HepG2 (cell line): ENCODE data around the gene BPIFB4. TPM values are rescaled to one million over a fixed set of nuclear protein-coding genes. Genes with fewer than 3 reads are reported as not detected.
A peak's percentile ranks its signal among the peaks of the same experiment; 100 is the strongest.

Source experiments
- ASH2L ChIP-seq: fragments of 300-600, 200-600 bp; sonication (generic); IDR thresholded peaks from 2 replicates; pipeline ENCODE4 v1.7.0; 2017; ENCODE audit warnings: low read depth, mild to moderate bottlenecking, moderate library complexity, mixed read lengths, low read length; ENCODE audit not compliant: insufficient read length
- ATM ChIP-seq: fragments of 450-650 bp; IDR thresholded peaks from 2 replicates; pipeline ENCODE4 v1.7.1; 2017; ENCODE audit warnings: mild to moderate bottlenecking, borderline replicate concordance
- ETV5 ChIP-seq: IDR thresholded peaks from 2 replicates; pipeline ENCODE4 v1.6.1; 2018; ENCODE audit warnings: missing biosample characterization, missing genetic modification reagents, inconsistent platforms, borderline replicate concordance
- GATAD2A ChIP-seq: IDR thresholded peaks from 2 replicates; pipeline ENCODE4 v1.6.1; 2016
- GZF1 ChIP-seq: sonication (generic); formaldehyde crosslinking; IDR thresholded peaks from 2 replicates; pipeline ENCODE4 v1.5.1; 2020; ENCODE audit warnings: mild to moderate bottlenecking, missing genetic modification reagents
- HNRNPH1 ChIP-seq: fragments of 200-400 bp; formaldehyde crosslinking; optimal IDR thresholded peaks from 2 replicates; pipeline ENCODE3; 2017; ENCODE audit warnings: mild to moderate bottlenecking, low read depth, low read length
- ISL2 ChIP-seq: sonication (generic); formaldehyde crosslinking; IDR thresholded peaks from 2 replicates; pipeline ENCODE4 v1.5.0; 2020; ENCODE audit warnings: missing genetic modification reagents
- MLLT10 ChIP-seq: sonication (generic); formaldehyde crosslinking; IDR thresholded peaks from 2 replicates; pipeline ENCODE4 v1.4.0; 2020; ENCODE audit warnings: missing genetic modification reagents
- NONO ChIP-seq, 2 experiments: fragments of 450-650 bp in 1 of 2; sonication (generic) in 1 of 2; formaldehyde crosslinking in 1 of 2; IDR thresholded peaks in 1 of 2; conservative IDR thresholded peaks in 1 of 2; 2 replicates each; pipeline versions ENCODE4 v1.6.1 to v1.8.0; 2017 to 2022; ENCODE audit warnings: mild to moderate bottlenecking in 1 of 2, missing genetic modification reagents in 1 of 2, moderate library complexity in 1 of 2
- NR2C2 ChIP-seq: sonication (generic); formaldehyde crosslinking; IDR thresholded peaks from 2 replicates; pipeline ENCODE4 v1.4.0; 2020; ENCODE audit warnings: missing genetic modification reagents, mild to moderate bottlenecking, moderate library complexity, borderline replicate concordance
- PAWR ChIP-seq: sonication (generic); formaldehyde crosslinking; IDR thresholded peaks from 2 replicates; pipeline ENCODE4 v1.4.0; 2020; ENCODE audit warnings: missing genetic modification reagents, mild to moderate bottlenecking, borderline replicate concordance
- RFX1 ChIP-seq: fragments of 450-650 bp; IDR thresholded peaks from 2 replicates; pipeline ENCODE4 v1.6.1; 2017
- SIN3B ChIP-seq: fragments of 150-350 bp; IDR thresholded peaks from 2 replicates; pipeline ENCODE4 v1.6.1; 2014; ENCODE audit warnings: low read length
- SRSF9 ChIP-seq: fragments of 200-400 bp; formaldehyde crosslinking; IDR thresholded peaks from 2 replicates; pipeline ENCODE4 v1.6.1; 2018; ENCODE audit warnings: borderline replicate concordance, mild to moderate bottlenecking, low read depth, low read length; ENCODE audit not compliant: insufficient read depth, poor library complexity, severe bottlenecking
- SUZ12 ChIP-seq: fragments of 150-350 bp; IDR thresholded peaks from 2 replicates; pipeline ENCODE4 v1.6.1; 2014; ENCODE audit warnings: low read depth, low read length
- YY1 ChIP-seq: IDR thresholded peaks from 2 replicates; pipeline ENCODE4 v1.6.1; 2011; ENCODE audit warnings: low read length, low read depth, moderate library complexity, mild to moderate bottlenecking; ENCODE audit not compliant: insufficient read depth, insufficient replicate concordance
- ZBTB20 ChIP-seq: sonication (generic); formaldehyde crosslinking; IDR thresholded peaks from 2 replicates; pipeline ENCODE4 v1.8.1; 2023; ENCODE audit warnings: missing genetic modification reagents, low read depth, mild to moderate bottlenecking, borderline replicate concordance
- ZFAT ChIP-seq: sonication (generic); formaldehyde crosslinking; conservative IDR thresholded peaks from 2 replicates; pipeline ENCODE4 v1.8.1; 2023; ENCODE audit warnings: missing genetic modification reagents, inconsistent platforms
- ZNF136 ChIP-seq: sonication (generic); formaldehyde crosslinking; IDR thresholded peaks from 2 replicates; pipeline ENCODE4 v1.8.1; 2022; ENCODE audit warnings: low read depth, mild to moderate bottlenecking, moderate library complexity, missing genetic modification reagents
- ZNF331 ChIP-seq: sonication (generic); formaldehyde crosslinking; IDR thresholded peaks from 2 replicates; pipeline ENCODE4 v1.4.0; 2020; ENCODE audit warnings: missing genetic modification reagents
- ZNF557 ChIP-seq: sonication (generic); formaldehyde crosslinking; IDR thresholded peaks from 2 replicates; pipeline ENCODE4 v1.4.0; 2020; ENCODE audit warnings: missing genetic modification reagents
- ZNF564 ChIP-seq: sonication (generic); formaldehyde crosslinking; IDR thresholded peaks from 2 replicates; pipeline ENCODE4 v1.8.1; 2023; ENCODE audit warnings: mild to moderate bottlenecking, missing genetic modification reagents
- ZNF644 ChIP-seq: IDR thresholded peaks from 2 replicates; pipeline ENCODE4 v1.6.1; 2016; ENCODE audit warnings: low read depth
- ZNF672 ChIP-seq: sonication (generic); formaldehyde crosslinking; IDR thresholded peaks from 2 replicates; pipeline ENCODE4 v1.8.1; 2022; ENCODE audit warnings: missing genetic modification reagents
- ZNF720 ChIP-seq: sonication (generic); formaldehyde crosslinking; IDR thresholded peaks from 2 replicates; pipeline ENCODE4 v1.4.0; 2020; ENCODE audit warnings: missing genetic modification reagents
- ZNF883 ChIP-seq: sonication (generic); formaldehyde crosslinking; IDR thresholded peaks from 2 replicates; pipeline ENCODE4 v1.5.1; 2020; ENCODE audit warnings: mild to moderate bottlenecking, missing genetic modification reagents; ENCODE audit errors: not compliant biosample characterization
- polyA plus RNA-seq, 8 experiments: library from polyadenylated mRNA; depleted of rRNA in 3 of 8; stranded (reverse) in 7 of 8; unstranded in 1 of 8; fragments of >200 nt; fragmentation: Illumina TruSeq in 4 of 8; extraction: Trizol in 4 of 8; gene quantifications; 2 replicates each; pipeline versions ENCODE4 v1.2.1 to v1.2.3, GENCODE V29; 2011 to 2016; ENCODE audit warnings: low read depth in 4 of 8, missing spikeins in 1 of 8, mixed read lengths in 1 of 8; ENCODE audit not compliant: insufficient read depth in 1 of 8
- total RNA-seq, 5 experiments: library from RNA; depleted of rRNA; stranded (reverse); fragments of >200 nt; fragmentation: Illumina TruSeq; extraction: Trizol; gene quantifications; 2 replicates each; pipeline ENCODE4 v1.2.3, GENCODE V29; 2016; ENCODE audit warnings: low read depth in 1 of 5
- TF ChIP-seq, protein P1 (sequence below): sonication (generic); formaldehyde crosslinking; IDR thresholded peaks from 2 replicates; pipeline ENCODE4 v1.5.0; 2020; ENCODE audit warnings: missing genetic modification reagents
- TF ChIP-seq, protein P2 (sequence below): sonication (generic); formaldehyde crosslinking; IDR thresholded peaks from 2 replicates; pipeline ENCODE4 v1.4.0; 2020; ENCODE audit warnings: missing genetic modification reagents
- TF ChIP-seq, protein P3 (sequence below): sonication (generic); formaldehyde crosslinking; IDR thresholded peaks from 2 replicates; pipeline ENCODE4 v1.4.0; 2020; ENCODE audit warnings: missing genetic modification reagents, borderline replicate concordance

The BPIFB4 gene
- total and polyA plus RNA-seq, 2 of the 13 experiments (the other 11 are each of a cell fraction or from before 2014, with no cell fraction given): 0.09 TPM; not detected in 1

DNA sequence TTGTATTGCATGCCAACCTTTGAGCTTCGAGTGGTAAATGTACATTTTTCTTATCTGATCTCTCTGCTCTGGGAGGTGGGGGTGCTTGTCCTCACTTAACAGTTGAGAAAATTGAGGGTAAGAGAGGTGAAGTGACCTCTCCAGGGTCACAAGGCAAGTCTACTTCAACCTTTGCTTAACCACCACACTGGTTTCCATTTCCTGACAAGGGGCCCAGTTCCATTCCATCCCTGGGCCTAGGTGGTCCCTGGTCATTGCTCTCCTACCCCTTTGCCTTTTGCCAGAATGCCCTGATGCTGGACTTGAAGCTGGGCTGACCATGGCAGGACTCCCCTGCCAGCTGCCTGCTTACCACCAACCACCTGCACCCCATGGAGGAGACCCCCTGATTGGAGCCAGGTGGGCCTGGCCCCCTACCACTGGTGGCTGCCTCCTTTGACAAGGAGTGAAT lies 35.7 kb upstream of the BPIFB4 start (continued):
- TF ChIP-seq ISL2 (CRISPR knock-in tag): peak; percentile 84
- TF ChIP-seq SUZ12: no peak
- peak; percentile 69 for TF ChIP-seq GATAD2A (CRISPR knock-in tag)
- no peak for TF ChIP-seq ZNF720 (CRISPR knock-in tag)
- no peak for TF ChIP-seq HNRNPH1
- no peak for TF ChIP-seq YY1
- TF ChIP-seq SIN3B: no peak
- TF ChIP-seq ZNF564: no peak
- 0 out of 2 replicates have a peak, but pooled peaks have one; percentile 30 for TF ChIP-seq ZBTB20 (CRISPR knock-in tag)
- no peak for TF ChIP-seq ZFAT
- TF ChIP-seq RFX1: no peak
- TF ChIP-seq ZNF644 (CRISPR knock-in tag): peak; percentile 42
- TF ChIP-seq ZNF136 (CRISPR knock-in tag): no peak
- peak; percentile 71 for TF ChIP-seq NR2C2 (CRISPR knock-in tag)
- TF ChIP-seq MLLT10 (CRISPR knock-in tag): no peak
- no peak for TF ChIP-seq ASH2L
- TF ChIP-seq ZNF672 (CRISPR knock-in tag): no peak
- no peak for TF ChIP-seq ZNF883 (CRISPR knock-in tag)
- no peak for TF ChIP-seq ZNF557 (CRISPR knock-in tag)
- no peak for TF ChIP-seq NONO (IDR thresholded peaks at IDR 0.05)
- TF ChIP-seq NONO (CRISPR knock-in tag; conservative IDR thresholded peaks at IDR 0.05): no peak
- no peak for TF ChIP-seq ETV5 (CRISPR knock-in tag)
- no peak for TF ChIP-seq PAWR (CRISPR knock-in tag)
- TF ChIP-seq, protein P1, sequence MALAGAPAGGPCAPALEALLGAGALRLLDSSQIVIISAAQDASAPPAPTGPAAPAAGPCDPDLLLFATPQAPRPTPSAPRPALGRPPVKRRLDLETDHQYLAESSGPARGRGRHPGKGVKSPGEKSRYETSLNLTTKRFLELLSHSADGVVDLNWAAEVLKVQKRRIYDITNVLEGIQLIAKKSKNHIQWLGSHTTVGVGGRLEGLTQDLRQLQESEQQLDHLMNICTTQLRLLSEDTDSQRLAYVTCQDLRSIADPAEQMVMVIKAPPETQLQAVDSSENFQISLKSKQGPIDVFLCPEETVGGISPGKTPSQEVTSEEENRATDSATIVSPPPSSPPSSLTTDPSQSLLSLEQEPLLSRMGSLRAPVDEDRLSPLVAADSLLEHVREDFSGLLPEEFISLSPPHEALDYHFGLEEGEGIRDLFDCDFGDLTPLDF (CRISPR knock-in tag): no peak
- no peak for TF ChIP-seq GZF1 (CRISPR knock-in tag)
- TF ChIP-seq SRSF9: no peak
- 0 out of 2 replicates have a peak, but pooled peaks have one; percentile 6 for TF ChIP-seq ZNF331 (CRISPR knock-in tag)
- TF ChIP-seq, protein P2, sequence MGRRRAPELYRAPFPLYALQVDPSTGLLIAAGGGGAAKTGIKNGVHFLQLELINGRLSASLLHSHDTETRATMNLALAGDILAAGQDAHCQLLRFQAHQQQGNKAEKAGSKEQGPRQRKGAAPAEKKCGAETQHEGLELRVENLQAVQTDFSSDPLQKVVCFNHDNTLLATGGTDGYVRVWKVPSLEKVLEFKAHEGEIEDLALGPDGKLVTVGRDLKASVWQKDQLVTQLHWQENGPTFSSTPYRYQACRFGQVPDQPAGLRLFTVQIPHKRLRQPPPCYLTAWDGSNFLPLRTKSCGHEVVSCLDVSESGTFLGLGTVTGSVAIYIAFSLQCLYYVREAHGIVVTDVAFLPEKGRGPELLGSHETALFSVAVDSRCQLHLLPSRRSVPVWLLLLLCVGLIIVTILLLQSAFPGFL (CRISPR knock-in tag): no peak
- TF ChIP-seq, protein P3, sequence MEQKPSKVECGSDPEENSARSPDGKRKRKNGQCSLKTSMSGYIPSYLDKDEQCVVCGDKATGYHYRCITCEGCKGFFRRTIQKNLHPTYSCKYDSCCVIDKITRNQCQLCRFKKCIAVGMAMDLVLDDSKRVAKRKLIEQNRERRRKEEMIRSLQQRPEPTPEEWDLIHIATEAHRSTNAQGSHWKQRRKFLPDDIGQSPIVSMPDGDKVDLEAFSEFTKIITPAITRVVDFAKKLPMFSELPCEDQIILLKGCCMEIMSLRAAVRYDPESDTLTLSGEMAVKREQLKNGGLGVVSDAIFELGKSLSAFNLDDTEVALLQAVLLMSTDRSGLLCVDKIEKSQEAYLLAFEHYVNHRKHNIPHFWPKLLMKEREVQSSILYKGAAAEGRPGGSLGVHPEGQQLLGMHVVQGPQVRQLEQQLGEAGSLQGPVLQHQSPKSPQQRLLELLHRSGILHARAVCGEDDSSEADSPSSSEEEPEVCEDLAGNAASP (CRISPR knock-in tag): peak; percentile 96; the same call in 1 of the 2 replicates
- TF ChIP-seq ATM: no peak
